ENCODE results near the gene COX6B2. TPM values are rescaled to one million over a fixed set of nuclear protein-coding genes. Genes with fewer than 3 reads are reported as not detected.

Gene COX6B2
- total and polyA plus RNA-seq, 4 donors = not detected

DNA sequence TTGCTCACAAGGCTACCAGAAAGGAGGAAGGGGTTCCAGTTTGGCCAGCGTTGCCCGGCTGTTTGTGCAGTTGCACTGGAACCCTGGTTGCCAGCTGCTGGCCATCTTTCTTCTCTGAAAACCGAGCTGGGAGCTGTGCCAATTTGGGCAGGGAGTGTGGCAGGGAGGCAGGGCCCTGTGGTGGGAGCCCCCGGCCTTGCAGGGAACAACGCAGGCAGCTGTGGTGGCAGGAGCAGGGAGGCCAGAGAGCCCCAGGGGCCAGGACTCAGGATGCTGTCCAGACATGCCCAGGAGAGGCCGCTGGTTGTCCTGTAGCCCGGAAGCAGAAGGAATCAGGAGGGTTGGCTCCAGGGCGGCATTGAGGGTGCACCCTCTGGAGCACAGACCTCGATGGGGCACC, 10.1 kb downstream of the COX6B2 start:
- Histone ChIP-seq H3K9me3 (ENCODE audit: control insufficient read depth in 4 of 4, low read length in 3 of 4) (no peaks in the 10 kb centered on the region), H3K4me3 (ENCODE audit: low read depth in 1 of 3, low read length in 3 of 3) (no peak overlapping the region), H3K4me1 (ENCODE audit: control insufficient read depth in 4 of 4, insufficient read depth in 4 of 4, low read length in 3 of 4) (peaks cover 8 to 12% (median 10%) of the 10 kb centered on the region in 4 donors), H3K27ac (ENCODE audit: low read depth in 1 of 2, low read length in 2 of 2) (no peak overlapping the region), H3K27me3 (ENCODE audit: control insufficient read depth in 4 of 4, insufficient read depth in 4 of 4, low read length in 3 of 4) (no peaks in the 10 kb centered on the region), H3K36me3 (ENCODE audit: control insufficient read depth in 4 of 4, insufficient read depth in 3 of 4, low read depth in 1 of 4, low read length in 3 of 4) (peaks cover 0 to 10% (median 1%) of the 10 kb centered on the region in 4 donors), H3K9ac (ENCODE audit: low read depth in 1 of 2, low read length in 2 of 2) (no peak overlapping the region)
- no peak for DNase-seq (ENCODE audit: low spot score)
- TF ChIP-seq, protein P1, sequence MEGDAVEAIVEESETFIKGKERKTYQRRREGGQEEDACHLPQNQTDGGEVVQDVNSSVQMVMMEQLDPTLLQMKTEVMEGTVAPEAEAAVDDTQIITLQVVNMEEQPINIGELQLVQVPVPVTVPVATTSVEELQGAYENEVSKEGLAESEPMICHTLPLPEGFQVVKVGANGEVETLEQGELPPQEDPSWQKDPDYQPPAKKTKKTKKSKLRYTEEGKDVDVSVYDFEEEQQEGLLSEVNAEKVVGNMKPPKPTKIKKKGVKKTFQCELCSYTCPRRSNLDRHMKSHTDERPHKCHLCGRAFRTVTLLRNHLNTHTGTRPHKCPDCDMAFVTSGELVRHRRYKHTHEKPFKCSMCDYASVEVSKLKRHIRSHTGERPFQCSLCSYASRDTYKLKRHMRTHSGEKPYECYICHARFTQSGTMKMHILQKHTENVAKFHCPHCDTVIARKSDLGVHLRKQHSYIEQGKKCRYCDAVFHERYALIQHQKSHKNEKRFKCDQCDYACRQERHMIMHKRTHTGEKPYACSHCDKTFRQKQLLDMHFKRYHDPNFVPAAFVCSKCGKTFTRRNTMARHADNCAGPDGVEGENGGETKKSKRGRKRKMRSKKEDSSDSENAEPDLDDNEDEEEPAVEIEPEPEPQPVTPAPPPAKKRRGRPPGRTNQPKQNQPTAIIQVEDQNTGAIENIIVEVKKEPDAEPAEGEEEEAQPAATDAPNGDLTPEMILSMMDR (IDR thresholded peaks at IDR 0.05; ENCODE audit: low read depth, low read length, missing input control) = no peak
- no peak for TF ChIP-seq EGR1 (IDR thresholded peaks at IDR 0.05; ENCODE audit: low read depth in 2 of 2)
- no peak for TF ChIP-seq GABPA (IDR thresholded peaks at IDR 0.05 in 1 of 2, conservative IDR thresholded peaks at IDR 0.05 in 1 of 2)
- no peak for TF ChIP-seq TAF1 (conservative IDR thresholded peaks at IDR 0.05)
- TF ChIP-seq RAD21 (IDR thresholded peaks at IDR 0.05) = no peak
- 88% methylated on average over 9 of the region's 9 CpGs for WGBS

DNA sequence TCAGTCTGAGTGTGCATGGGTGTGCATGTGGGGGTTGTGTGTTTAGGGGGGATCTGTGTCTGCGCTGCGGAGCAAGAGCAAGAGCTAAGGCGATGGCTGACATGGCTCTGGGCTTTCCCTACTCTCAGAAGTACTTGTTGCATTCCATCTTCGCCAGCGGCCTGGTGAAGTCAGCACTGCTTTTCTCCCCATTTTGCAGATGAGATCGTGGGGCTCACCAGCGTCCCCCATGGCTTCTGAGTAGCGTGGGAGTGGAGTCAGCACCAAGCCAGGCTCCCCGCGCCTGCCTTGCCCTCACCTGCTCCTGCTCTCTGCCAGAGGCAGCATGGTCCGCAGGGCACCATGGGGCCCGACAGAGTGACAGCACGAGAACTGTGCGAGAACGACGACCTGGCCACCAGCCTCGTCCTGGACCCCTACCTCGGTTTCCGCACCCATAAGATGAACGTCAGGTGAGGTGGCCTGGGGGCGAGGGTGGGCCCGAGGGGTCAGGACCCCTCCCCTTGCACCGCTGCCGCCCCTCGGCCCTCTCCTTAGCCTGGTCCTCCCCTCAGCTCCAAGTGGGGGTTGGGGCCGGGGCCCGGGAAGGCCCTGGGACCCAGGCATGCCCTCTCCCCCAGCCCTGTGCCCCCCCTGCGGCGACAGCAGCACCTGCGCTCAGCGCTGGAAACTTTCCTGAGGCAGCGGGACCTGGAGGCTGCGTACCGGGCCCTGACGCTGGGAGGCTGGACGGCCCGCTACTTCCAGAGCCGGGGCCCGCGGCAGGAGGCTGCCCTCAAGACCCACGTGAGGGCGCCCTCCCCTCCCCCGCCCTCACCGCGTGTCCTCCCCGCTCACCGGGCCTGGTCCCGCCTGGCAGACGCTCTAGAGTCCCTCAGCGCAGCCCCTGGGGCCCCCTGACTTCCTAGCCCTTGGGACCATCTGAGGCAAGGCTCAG, 12.7 kb downstream of the COX6B2 start:
- Histone ChIP-seq H3K4me1 (ENCODE audit: control insufficient read depth in 4 of 4, insufficient read depth in 4 of 4, low read length in 3 of 4) (peaks cover 8 to 18% (median 11%) of the 10 kb centered on the region in 4 donors), H3K36me3 (ENCODE audit: control insufficient read depth in 4 of 4, insufficient read depth in 3 of 4, low read depth in 1 of 4, low read length in 3 of 4) (peaks cover 0 to 10% (median 1%) of the 10 kb centered on the region in 4 donors), H3K9ac (ENCODE audit: low read depth in 1 of 2, low read length in 2 of 2) (no peak overlapping the region), H3K27ac (ENCODE audit: low read depth in 1 of 2, low read length in 2 of 2) (no peak overlapping the region), H3K27me3 (ENCODE audit: control insufficient read depth in 4 of 4, insufficient read depth in 4 of 4, low read length in 3 of 4) (no peaks in the 10 kb centered on the region), H3K4me3 (ENCODE audit: low read depth in 1 of 3, low read length in 3 of 3) (no peak overlapping the region), H3K9me3 (ENCODE audit: control insufficient read depth in 4 of 4, low read length in 3 of 4) (no peaks in the 10 kb centered on the region)
- WGBS = 94% methylated on average over 50 of the region's 50 CpGs
- no peak for TF ChIP-seq HNF4A (conservative IDR thresholded peaks at IDR 0.05)
- TF ChIP-seq FOXA2 (IDR thresholded peaks at IDR 0.05) = no peak
- TF ChIP-seq EGR1 (IDR thresholded peaks at IDR 0.05; ENCODE audit: low read depth in 2 of 2) = no peak
- TF ChIP-seq GABPA (IDR thresholded peaks at IDR 0.05 in 1 of 2, conservative IDR thresholded peaks at IDR 0.05 in 1 of 2) = no peak
- TF ChIP-seq, protein P2, sequence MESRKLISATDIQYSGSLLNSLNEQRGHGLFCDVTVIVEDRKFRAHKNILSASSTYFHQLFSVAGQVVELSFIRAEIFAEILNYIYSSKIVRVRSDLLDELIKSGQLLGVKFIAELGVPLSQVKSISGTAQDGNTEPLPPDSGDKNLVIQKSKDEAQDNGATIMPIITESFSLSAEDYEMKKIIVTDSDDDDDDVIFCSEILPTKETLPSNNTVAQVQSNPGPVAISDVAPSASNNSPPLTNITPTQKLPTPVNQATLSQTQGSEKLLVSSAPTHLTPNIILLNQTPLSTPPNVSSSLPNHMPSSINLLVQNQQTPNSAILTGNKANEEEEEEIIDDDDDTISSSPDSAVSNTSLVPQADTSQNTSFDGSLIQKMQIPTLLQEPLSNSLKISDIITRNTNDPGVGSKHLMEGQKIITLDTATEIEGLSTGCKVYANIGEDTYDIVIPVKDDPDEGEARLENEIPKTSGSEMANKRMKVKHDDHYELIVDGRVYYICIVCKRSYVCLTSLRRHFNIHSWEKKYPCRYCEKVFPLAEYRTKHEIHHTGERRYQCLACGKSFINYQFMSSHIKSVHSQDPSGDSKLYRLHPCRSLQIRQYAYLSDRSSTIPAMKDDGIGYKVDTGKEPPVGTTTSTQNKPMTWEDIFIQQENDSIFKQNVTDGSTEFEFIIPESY (IDR thresholded peaks at IDR 0.05) = no peak
- TF ChIP-seq HNF4G (IDR thresholded peaks at IDR 0.05) = no peak
- no peak for TF ChIP-seq TAF1 (conservative IDR thresholded peaks at IDR 0.05)
- TF ChIP-seq NR2F2 (IDR thresholded peaks at IDR 0.05) = no peak
- TF ChIP-seq, protein P3, sequence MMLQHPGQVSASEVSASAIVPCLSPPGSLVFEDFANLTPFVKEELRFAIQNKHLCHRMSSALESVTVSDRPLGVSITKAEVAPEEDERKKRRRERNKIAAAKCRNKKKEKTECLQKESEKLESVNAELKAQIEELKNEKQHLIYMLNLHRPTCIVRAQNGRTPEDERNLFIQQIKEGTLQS (IDR thresholded peaks at IDR 0.05) = no peak
- TF ChIP-seq, protein P1 (IDR thresholded peaks at IDR 0.05; ENCODE audit: low read depth, low read length, missing input control) = no peak
- TF ChIP-seq RAD21 (IDR thresholded peaks at IDR 0.05) = no peak
- TF ChIP-seq FOXA1 (IDR thresholded peaks at IDR 0.05) = no peak
- no peak for TF ChIP-seq YY1 (IDR thresholded peaks at IDR 0.05)
- TF ChIP-seq JUND (IDR thresholded peaks at IDR 0.05) = no peak
- TF ChIP-seq, protein P4, sequence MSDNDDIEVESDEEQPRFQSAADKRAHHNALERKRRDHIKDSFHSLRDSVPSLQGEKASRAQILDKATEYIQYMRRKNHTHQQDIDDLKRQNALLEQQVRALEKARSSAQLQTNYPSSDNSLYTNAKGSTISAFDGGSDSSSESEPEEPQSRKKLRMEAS (IDR thresholded peaks at IDR 0.05) = no peak
- TF ChIP-seq SP1 (IDR thresholded peaks at IDR 0.05) = no peak
- TF ChIP-seq, protein P5, sequence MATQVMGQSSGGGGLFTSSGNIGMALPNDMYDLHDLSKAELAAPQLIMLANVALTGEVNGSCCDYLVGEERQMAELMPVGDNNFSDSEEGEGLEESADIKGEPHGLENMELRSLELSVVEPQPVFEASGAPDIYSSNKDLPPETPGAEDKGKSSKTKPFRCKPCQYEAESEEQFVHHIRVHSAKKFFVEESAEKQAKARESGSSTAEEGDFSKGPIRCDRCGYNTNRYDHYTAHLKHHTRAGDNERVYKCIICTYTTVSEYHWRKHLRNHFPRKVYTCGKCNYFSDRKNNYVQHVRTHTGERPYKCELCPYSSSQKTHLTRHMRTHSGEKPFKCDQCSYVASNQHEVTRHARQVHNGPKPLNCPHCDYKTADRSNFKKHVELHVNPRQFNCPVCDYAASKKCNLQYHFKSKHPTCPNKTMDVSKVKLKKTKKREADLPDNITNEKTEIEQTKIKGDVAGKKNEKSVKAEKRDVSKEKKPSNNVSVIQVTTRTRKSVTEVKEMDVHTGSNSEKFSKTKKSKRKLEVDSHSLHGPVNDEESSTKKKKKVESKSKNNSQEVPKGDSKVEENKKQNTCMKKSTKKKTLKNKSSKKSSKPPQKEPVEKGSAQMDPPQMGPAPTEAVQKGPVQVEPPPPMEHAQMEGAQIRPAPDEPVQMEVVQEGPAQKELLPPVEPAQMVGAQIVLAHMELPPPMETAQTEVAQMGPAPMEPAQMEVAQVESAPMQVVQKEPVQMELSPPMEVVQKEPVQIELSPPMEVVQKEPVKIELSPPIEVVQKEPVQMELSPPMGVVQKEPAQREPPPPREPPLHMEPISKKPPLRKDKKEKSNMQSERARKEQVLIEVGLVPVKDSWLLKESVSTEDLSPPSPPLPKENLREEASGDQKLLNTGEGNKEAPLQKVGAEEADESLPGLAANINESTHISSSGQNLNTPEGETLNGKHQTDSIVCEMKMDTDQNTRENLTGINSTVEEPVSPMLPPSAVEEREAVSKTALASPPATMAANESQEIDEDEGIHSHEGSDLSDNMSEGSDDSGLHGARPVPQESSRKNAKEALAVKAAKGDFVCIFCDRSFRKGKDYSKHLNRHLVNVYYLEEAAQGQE (IDR thresholded peaks at IDR 0.05) = no peak
- TF ChIP-seq RXRA (IDR thresholded peaks at IDR 0.05) = no peak
- no peak for DNase-seq (ENCODE audit: low spot score)
